GM23248 (cell line): Measurements from ENCODE around the gene DGKB.

Source experiments
- EZH2 ChIP-seq: fragments of 200-600 bp; sonication (generic); IDR thresholded peaks from 2 replicates; pipeline ENCODE4 v1.6.1; 2018; ENCODE audit warnings: antibody characterized with exemption, mild to moderate bottlenecking; ENCODE audit not compliant: insufficient read depth, poor library complexity, severe bottlenecking
- EZH2phosphoT487 ChIP-seq: fragments of 200-600 bp; sonication (generic); IDR thresholded peaks from 2 replicates; pipeline ENCODE4 v1.6.1; 2018; ENCODE audit warnings: antibody characterized with exemption, moderate library complexity, mild to moderate bottlenecking, low read depth; ENCODE audit not compliant: insufficient read depth

DNA sequence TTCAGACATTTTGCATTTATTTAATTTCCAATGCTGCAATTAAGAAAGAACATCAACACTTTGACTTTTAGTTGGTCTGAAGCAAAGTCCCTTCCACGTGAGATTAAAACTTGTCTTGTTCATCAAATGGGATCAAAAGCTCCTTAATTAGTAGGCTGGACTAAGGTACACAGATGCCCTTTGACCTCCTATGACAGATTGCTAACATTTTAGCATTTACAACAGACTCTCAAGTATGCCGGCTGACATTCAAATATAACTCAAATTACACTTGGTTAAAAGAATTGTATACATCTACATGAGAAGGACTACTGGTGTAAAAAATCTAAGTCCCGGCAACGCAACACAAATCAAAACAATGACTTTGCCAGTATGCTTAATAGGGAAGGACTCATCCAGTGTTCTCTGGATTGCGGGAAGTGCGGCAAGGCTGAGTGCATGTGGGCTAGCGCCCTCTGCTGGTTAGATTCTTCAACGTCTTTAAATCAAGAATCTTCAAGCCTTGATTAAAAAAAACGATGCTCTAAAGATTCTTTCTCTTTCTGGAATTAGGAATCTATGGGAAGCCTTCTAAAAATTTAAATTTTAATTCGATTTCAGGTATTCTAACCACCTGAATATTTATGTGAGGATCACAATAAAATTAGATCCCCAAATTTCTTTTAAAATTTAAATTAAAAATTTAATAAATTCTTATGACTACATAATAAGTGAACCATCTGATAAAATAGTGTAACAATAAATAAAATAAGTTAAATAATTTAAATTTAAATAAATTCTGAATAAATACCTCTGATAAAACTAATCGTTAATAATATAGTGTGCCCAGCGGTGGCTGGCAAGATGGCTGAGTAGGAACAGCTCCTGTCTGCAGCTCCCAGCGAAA, 444.7 kb downstream of the DGKB start:
- TF ChIP-seq EZH2: no peak
- no peak for TF ChIP-seq EZH2phosphoT487
